SK-N-MC (cell line): ENCODE results near the gene CSF1.

Experiments used
- EZH2 ChIP-seq: fragments of 200-600 bp; sonication (generic); IDR thresholded peaks from one replicate; pipeline ENCODE4 v1.6.1; 2017; ENCODE audit warnings: antibody characterized with exemption
- POLR2AphosphoS5 ChIP-seq: IDR thresholded peaks from 2 replicates; pipeline ENCODE4 v1.6.1; 2012; ENCODE audit warnings: mild to moderate bottlenecking, low read depth, low read length, borderline replicate concordance

DNA sequence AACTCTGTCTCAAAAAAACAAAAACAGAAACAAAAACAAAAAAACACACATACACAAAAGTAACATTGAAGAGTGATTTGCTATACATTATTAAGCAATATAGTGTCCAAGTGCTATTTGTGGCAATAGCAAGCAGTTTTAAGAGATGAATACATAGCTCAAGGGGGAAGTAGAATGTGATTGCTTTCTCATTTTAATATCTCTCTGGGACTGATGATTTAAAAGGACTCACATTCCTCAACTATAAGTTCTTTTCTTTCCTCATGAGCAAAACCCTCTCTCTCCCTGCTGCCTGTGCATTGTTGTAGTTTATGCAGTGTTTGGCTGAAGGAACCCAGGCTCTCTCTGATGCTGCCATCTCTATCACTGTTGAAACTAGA lies 47.0 kb upstream of the CSF1 start:
- TF ChIP-seq POLR2AphosphoS5 = no peak
- TF ChIP-seq EZH2 = no peak
